T-helper 17 cell (primary cell): Measurements from ENCODE around the gene SAYSD1. TPM values are rescaled to one million over a fixed set of nuclear protein-coding genes. Genes with fewer than 3 reads are reported as not detected.

ENCODE experiments used
- ATAC-seq: fragments of 150-1000 bp; cut with Tn5 transposase; 2 replicates; pipeline ENCODE4 v1.10.0; 2021; ENCODE audit warnings: mild to moderate bottlenecking, moderate library complexity
- DNase-seq, 3 donors: peaks; one replicate each; pipeline versions ENCODE4 v3.0.0 to v3.0.0-alpha.2; 2020 to 2021
- H3K9me3 ChIP-seq: one replicate; pipeline ENCODE4 v1.7.0; 2013; ENCODE audit warnings: low read length, mild to moderate bottlenecking; ENCODE audit not compliant: control insufficient read depth, poor library complexity, severe bottlenecking
- H3K27ac Mint-ChIP-seq: one replicate; pipeline ENCODE4 v1.8.0; 2022; ENCODE audit warnings: mild to moderate bottlenecking, moderate library complexity, mixed read lengths
- H3K27me3 Mint-ChIP-seq: one replicate; pipeline ENCODE4 v1.8.0; 2022; ENCODE audit warnings: mixed read lengths
- H3K36me3 Mint-ChIP-seq: one replicate; pipeline ENCODE4 v1.8.0; 2022; ENCODE audit warnings: low read depth, mixed read lengths
- H3K4me1 Mint-ChIP-seq: one replicate; pipeline ENCODE4 v1.8.0; 2022; ENCODE audit warnings: mild to moderate bottlenecking, mixed read lengths
- H3K4me3 Mint-ChIP-seq: one replicate; pipeline ENCODE4 v1.8.0; 2022; ENCODE audit warnings: mild to moderate bottlenecking, moderate library complexity, mixed read lengths
- total RNA-seq, 4 donors: library from RNA in 2 of 4; stranded (reverse) in 2 of 4; gene quantifications; one replicate each; pipeline ENCODE4 v1.2.3 and lab custom pipeline; 2022 to 2026

The SAYSD1 gene
- total RNA-seq, 2 donors from 2014 or later, result 12.1 to 16.0 TPM

- DNase-seq (no peak), ATAC-seq (no peak)
- peaks cover 4% of the 10 kb centered on the region for H3K36me3 Mint-ChIP-seq
- H3K4me3 Mint-ChIP-seq, result no peak overlapping the region
- H3K4me1 Mint-ChIP-seq, result peaks cover 16% of the 10 kb centered on the region
- H3K27ac Mint-ChIP-seq, result no peak overlapping the region
- peaks cover 70% of the 10 kb centered on the region for H3K27me3 Mint-ChIP-seq
- no peaks in the 10 kb centered on the region for H3K9me3 ChIP-seq
These were observed 58.8 kb downstream of the SAYSD1 start for GRCh38 chr6:39056191-39056590.

- ATAC-seq (no peak), DNase-seq (no peak)
- H3K4me1 Mint-ChIP-seq, result peaks cover 17% of the 10 kb centered on the region
- H3K27ac Mint-ChIP-seq, result no peak overlapping the region
- no peak overlapping the region for H3K4me3 Mint-ChIP-seq
- no peaks in the 10 kb centered on the region for H3K9me3 ChIP-seq
- peaks cover 4% of the 10 kb centered on the region for H3K36me3 Mint-ChIP-seq
- H3K27me3 Mint-ChIP-seq, result peaks cover 70% of the 10 kb centered on the region
These were observed 59.3 kb downstream of the SAYSD1 start for GRCh38 chr6:39055661-39056060.

- DNase-seq (no peak), ATAC-seq (no peak)
- Mint-ChIP-seq H3K4me1 (peaks cover 15% of the 10 kb centered on the region), H3K27me3 (peaks cover 70% of the 10 kb centered on the region), H3K27ac (no peak overlapping the region), H3K4me3 (no peak overlapping the region), H3K36me3 (peaks cover 4% of the 10 kb centered on the region)
- H3K9me3 ChIP-seq, result no peaks in the 10 kb centered on the region
These were observed 60.3 kb downstream of the SAYSD1 start for GRCh38 chr6:39054577-39055142.

Other genes with a start within 250 kb of the SAYSD1 start
- not detected for gene GLP1R, start 66.4 kb downstream of the SAYSD1 start, total RNA-seq
- gene KCNK5, start 114.3 kb upstream of the SAYSD1 start, total RNA-seq, result under 1 TPM; 0.78 to 0.87 TPM
- under 1 TPM in 1 of 2 donors, not detected in 1; 0.26 TPM for gene KCNK17, start 199.2 kb upstream of the SAYSD1 start, total RNA-seq
- not detected for gene KCNK16, start 207.5 kb upstream of the SAYSD1 start, total RNA-seq